ENCODE measurements around the gene NBDY. TPM values are rescaled to one million over a fixed set of nuclear protein-coding genes. Genes with fewer than 3 reads are reported as not detected.
A peak's percentile ranks its signal among the peaks of the same experiment; 100 is the strongest.

NBDY gene
- total RNA-seq, 2 donors from 2014 or later: 17.6 to 23.3 TPM

- no peak overlapping the region for H3K4me3 ChIP-seq
Observed at GRCh38 chrX:56797574-56798338, 68.7 kb downstream of the NBDY start.

GRCh38 chrX:56798339-56798711, 69.3 kb downstream of the NBDY start:
- no peak for TF ChIP-seq CTCF (IDR thresholded peaks at IDR 0.05)
- Histone ChIP-seq H3K4me3 (no peak overlapping the region), H3K9me3 (no peaks in the 10 kb centered on the region), H3K27me3 (no peaks in the 10 kb centered on the region), H3K36me3 (no peaks in the 10 kb centered on the region), H3K9ac (ENCODE audit: low read depth in 2 of 2, low read length in 2 of 2) (no peak overlapping the region), H3K4me1 (no peaks in the 10 kb centered on the region), H3K27ac (no peak overlapping the region)
- peak; percentile 8 for DNase-seq
- intact Hi-C loops (cut with DNase I): no loop called here

More at GRCh38 chrX:56797574-56798338, 68.7 kb downstream of the NBDY start:
- Histone ChIP-seq H3K27ac (no peak overlapping the region), H3K36me3 (no peaks in the 10 kb centered on the region), H3K4me1 (no peaks in the 10 kb centered on the region), H3K9ac (ENCODE audit: low read depth in 2 of 2, low read length in 2 of 2) (no peak overlapping the region), H3K27me3 (no peaks in the 10 kb centered on the region), H3K9me3 (no peaks in the 10 kb centered on the region)
- TF ChIP-seq CTCF (IDR thresholded peaks at IDR 0.05): no peak
- intact Hi-C loops (cut with DNase I): no loop called here
- peak; percentile 8 for DNase-seq

DNA sequence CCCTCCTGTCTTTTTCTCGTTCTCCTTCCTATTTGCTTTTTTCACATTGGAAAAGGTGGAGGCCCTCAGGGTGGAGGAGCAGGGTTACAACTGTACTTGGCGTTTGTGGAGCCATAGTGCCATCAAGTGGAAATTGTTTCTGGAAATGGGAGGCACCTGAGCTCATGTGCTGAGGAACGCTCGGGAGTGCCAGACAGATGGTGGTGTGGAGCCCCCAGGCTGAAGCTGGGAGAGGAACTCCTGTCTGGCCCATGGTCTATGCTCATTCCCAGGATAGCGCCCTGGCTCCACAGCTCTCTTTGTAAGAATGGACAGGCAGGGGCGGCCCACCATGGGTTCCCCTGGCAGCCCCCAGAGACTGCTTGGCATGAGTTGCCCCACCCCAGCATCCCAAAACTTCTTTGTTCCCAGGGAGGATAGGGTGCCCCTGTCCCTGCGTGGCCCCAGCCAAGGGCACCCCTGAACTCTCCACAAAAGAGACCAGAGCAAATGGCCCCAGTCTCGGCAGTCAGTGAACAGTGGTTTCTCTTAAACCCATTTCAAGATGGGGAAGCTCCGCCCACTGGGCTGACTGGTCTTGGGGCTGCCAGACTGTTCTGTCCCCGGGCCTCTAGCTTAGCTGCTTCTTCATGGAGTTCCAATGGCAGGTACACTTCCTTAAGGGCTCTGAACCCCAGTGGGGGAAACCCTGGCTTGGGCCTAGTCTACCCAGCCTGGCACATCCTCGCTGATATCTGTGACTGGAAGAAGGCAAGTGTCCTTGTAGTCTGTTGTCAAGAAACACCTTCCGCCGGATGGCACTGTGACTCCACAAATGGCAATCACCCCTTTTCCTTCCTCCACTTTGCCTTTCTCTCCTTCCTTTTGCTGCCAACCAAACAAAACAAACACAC, 70.1 kb downstream of the NBDY start:
- no peak for TF ChIP-seq CTCF (IDR thresholded peaks at IDR 0.05)
- H3K9me3 ChIP-seq: no peaks in the 10 kb centered on the region
- no peaks in the 10 kb centered on the region for H3K27me3 ChIP-seq
- intact Hi-C loops (cut with DNase I): no loop called here
- no peak overlapping the region for H3K27ac ChIP-seq
- no peaks in the 10 kb centered on the region for H3K4me1 ChIP-seq
- DNase-seq: peak; percentile 34
- no peaks in the 10 kb centered on the region for H3K36me3 ChIP-seq
- no peak overlapping the region for H3K9ac ChIP-seq (ENCODE audit: low read depth in 2 of 2, low read length in 2 of 2)
- H3K4me3 ChIP-seq: no peak overlapping the region

GRCh38 chrX:56800307-56800706, 71.3 kb downstream of the NBDY start:
- DNase-seq: peak; percentile 14
- H3K9ac ChIP-seq (ENCODE audit: low read depth in 2 of 2, low read length in 2 of 2): no peak overlapping the region
- no peak for TF ChIP-seq CTCF (IDR thresholded peaks at IDR 0.05)
- H3K4me1 ChIP-seq: no peaks in the 10 kb centered on the region
- no peaks in the 10 kb centered on the region for H3K9me3 ChIP-seq
- intact Hi-C loops (cut with DNase I): no loop called here
- H3K36me3 ChIP-seq: no peaks in the 10 kb centered on the region
- H3K4me3 ChIP-seq: no peak overlapping the region
- no peaks in the 10 kb centered on the region for H3K27me3 ChIP-seq
- no peak overlapping the region for H3K27ac ChIP-seq

DNA sequence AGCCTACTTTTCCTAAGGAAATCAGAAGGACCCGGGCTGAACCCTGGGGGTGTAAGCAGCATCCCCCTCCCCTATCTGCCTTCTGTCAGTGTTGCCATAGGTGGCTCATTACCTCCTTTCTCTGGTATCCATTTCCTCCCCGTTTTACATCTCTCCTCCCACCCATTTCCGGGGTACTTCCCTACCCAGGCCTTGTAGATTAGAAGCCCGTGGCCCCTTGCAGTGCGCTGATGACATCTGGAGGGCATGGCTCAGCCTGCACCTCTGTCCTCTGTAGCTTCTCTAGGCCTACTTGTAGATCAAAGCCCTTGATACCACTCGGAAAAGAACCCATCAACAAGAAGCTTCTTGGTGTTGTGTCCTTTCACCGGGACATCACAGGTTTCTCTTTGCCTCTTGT, 71.8 kb downstream of the NBDY start:
- no peaks in the 10 kb centered on the region for H3K4me1 ChIP-seq
- H3K27me3 ChIP-seq: no peaks in the 10 kb centered on the region
- H3K36me3 ChIP-seq: no peaks in the 10 kb centered on the region
- intact Hi-C loops (cut with DNase I): no loop called here
- no peak overlapping the region for H3K9ac ChIP-seq (ENCODE audit: low read depth in 2 of 2, low read length in 2 of 2)
- peak; percentile 15 for DNase-seq
- no peak overlapping the region for H3K4me3 ChIP-seq
- no peak for TF ChIP-seq CTCF (IDR thresholded peaks at IDR 0.05)
- H3K27ac ChIP-seq: no peak overlapping the region
- no peaks in the 10 kb centered on the region for H3K9me3 ChIP-seq

Measured in colonic mucosa (tissue), 4 donors.